ENCODE data around the gene TNFRSF18. TPM values are rescaled to one million over a fixed set of nuclear protein-coding genes. Genes with fewer than 3 reads are reported as not detected.

Gene TNFRSF18
- total RNA-seq, 2 experiments from 2014 or later, result not detected

GRCh38 chr1:1199141-1199960 lies 7.0 kb downstream of the TNFRSF18 start:
- no peak for DNase-seq (ENCODE audit: low spot score)
- CTCF ChIA-PET (ENCODE audit: unreplicated experiment), result no interaction called here
- no peak overlapping the region for H3K27ac ChIP-seq (ENCODE audit: low read depth, low read length, poor library complexity, severe bottlenecking)
- H4K20me1 ChIP-seq (ENCODE audit: insufficient read depth, low read length), result no peaks in the 10 kb centered on the region
- no peak overlapping the region for H3K4me2 ChIP-seq (ENCODE audit: low read length)
- no peaks in the 10 kb centered on the region for H3K36me3 ChIP-seq (ENCODE audit: insufficient read depth, low read length)
- H3K9me2 ChIP-seq (ENCODE audit: insufficient read depth, low read length), result no peaks in the 10 kb centered on the region
- BruUV-seq (replicated peaks), result no TSS peak
- H2AFZ ChIP-seq (ENCODE audit: low read length), result no peak overlapping the region
- intact Hi-C loops (cut with micrococcal nuclease; ENCODE audit: unreplicated experiment), result no loop called here
- H3K9me3 ChIP-seq (ENCODE audit: low read length), result no peaks in the 10 kb centered on the region
- POLR2A ChIA-PET, result no interaction called here
- H3K4me3 ChIP-seq (ENCODE audit: low read depth, low read length, poor library complexity, severe bottlenecking), result no peak overlapping the region
- no peak for TF ChIP-seq CTCF (conservative IDR thresholded peaks at IDR 0.05; ENCODE audit: low read length)
- no peak for TF ChIP-seq EZH2phosphoT487 (IDR thresholded peaks at IDR 0.05; ENCODE audit: borderline replicate concordance, low read depth, low read length)
- H3K4me1 ChIP-seq (ENCODE audit: insufficient read depth, low read length, poor library complexity, severe bottlenecking), result no peaks in the 10 kb centered on the region
- no peaks in the 10 kb centered on the region for H3K79me2 ChIP-seq (ENCODE audit: insufficient read depth, low read depth, low read length)

GRCh38 chr1:1198423-1199140 lies 7.8 kb downstream of the TNFRSF18 start:
- H2AFZ ChIP-seq (ENCODE audit: low read length), result no peak overlapping the region
- no peaks in the 10 kb centered on the region for H3K9me3 ChIP-seq (ENCODE audit: low read length)
- no peaks in the 10 kb centered on the region for H3K4me1 ChIP-seq (ENCODE audit: insufficient read depth, low read length, poor library complexity, severe bottlenecking)
- CTCF ChIA-PET (ENCODE audit: unreplicated experiment), result no interaction called here
- no peak for DNase-seq (ENCODE audit: low spot score)
- no peak overlapping the region for H3K4me3 ChIP-seq (ENCODE audit: low read depth, low read length, poor library complexity, severe bottlenecking)
- no peaks in the 10 kb centered on the region for H3K9me2 ChIP-seq (ENCODE audit: insufficient read depth, low read length)
- no peaks in the 10 kb centered on the region for H3K79me2 ChIP-seq (ENCODE audit: insufficient read depth, low read depth, low read length)
- no peak overlapping the region for H3K4me2 ChIP-seq (ENCODE audit: low read length)
- POLR2A ChIA-PET, result no interaction called here
- H4K20me1 ChIP-seq (ENCODE audit: insufficient read depth, low read length), result no peaks in the 10 kb centered on the region
- BruUV-seq (replicated peaks), result no TSS peak
- no peak overlapping the region for H3K27ac ChIP-seq (ENCODE audit: low read depth, low read length, poor library complexity, severe bottlenecking)
- intact Hi-C loops (cut with micrococcal nuclease; ENCODE audit: unreplicated experiment), result no loop called here
- no peaks in the 10 kb centered on the region for H3K36me3 ChIP-seq (ENCODE audit: insufficient read depth, low read length)
- TF ChIP-seq EZH2phosphoT487 (IDR thresholded peaks at IDR 0.05; ENCODE audit: borderline replicate concordance, low read depth, low read length) (no peak), CTCF (conservative IDR thresholded peaks at IDR 0.05; ENCODE audit: low read length) (no peak)

Measured in OCI-LY7 (cell line).